HG03280 (cell line): ENCODE results near the gene LPP.

Experiments
- ATAC-seq: cut with Tn5 transposase; IDR thresholded peaks from one replicate; pipeline ENCODE4 v1.9.1; 2021; ENCODE audit warnings: mild to moderate bottlenecking, moderate library complexity; ENCODE audit not compliant: unreplicated experiment

LPP gene

GRCh38 chr3:188295876-188296275, 141.9 kb downstream of the LPP start:
- ATAC-seq = no peak

- no peak for ATAC-seq
Observed at GRCh38 chr3:188296761-188297612, 143.0 kb downstream of the LPP start.

- no peak for ATAC-seq
Observed at GRCh38 chr3:188298585-188298984, 144.6 kb downstream of the LPP start.

GRCh38 chr3:188299068-188299467, 145.1 kb downstream of the LPP start:
- ATAC-seq = no peak

- no peak for ATAC-seq
Observed at GRCh38 chr3:188299708-188300107, 145.8 kb downstream of the LPP start.

- no peak for ATAC-seq
Observed at GRCh38 chr3:188301147-188301546, 147.2 kb downstream of the LPP start.

GRCh38 chr3:188303286-188303799, 149.4 kb downstream of the LPP start:
- ATAC-seq = no peak

- no peak for ATAC-seq
Observed at GRCh38 chr3:188303823-188304222, 149.9 kb downstream of the LPP start.

- ATAC-seq = no peak
Observed at GRCh38 chr3:188304501-188304900, 150.5 kb downstream of the LPP start.

- ATAC-seq = no peak
Observed at GRCh38 chr3:188305220-188305619, 151.3 kb downstream of the LPP start.

GRCh38 chr3:188306435-188307005, 152.6 kb downstream of the LPP start:
- ATAC-seq = no peak

GRCh38 chr3:188309437-188310269, 155.7 kb downstream of the LPP start:
- peak; percentile 93 for ATAC-seq

- ATAC-seq = no peak
Observed at GRCh38 chr3:188310270-188310710, 156.3 kb downstream of the LPP start.

GRCh38 chr3:188315553-188315952, 161.6 kb downstream of the LPP start:
- no peak for ATAC-seq

GRCh38 chr3:188316021-188316722, 162.2 kb downstream of the LPP start:
- no peak for ATAC-seq

GRCh38 chr3:188316723-188317070, 162.7 kb downstream of the LPP start:
- no peak for ATAC-seq

GRCh38 chr3:188319569-188319968, 165.6 kb downstream of the LPP start:
- ATAC-seq = no peak

GRCh38 chr3:188320757-188321156, 166.8 kb downstream of the LPP start:
- no peak for ATAC-seq

GRCh38 chr3:188321258-188321657, 167.3 kb downstream of the LPP start:
- no peak for ATAC-seq

GRCh38 chr3:188322135-188322887, 168.4 kb downstream of the LPP start:
- ATAC-seq = no peak
